Measurements from ENCODE around the gene EED. TPM values are rescaled to one million over a fixed set of nuclear protein-coding genes. Genes with fewer than 3 reads are reported as not detected.
A peak's percentile ranks its signal among the peaks of the same experiment; 100 is the strongest.
"Not testable (repeated sequence)": the region's sequence is repeated elsewhere in the genome, so short reads cannot be mapped to it uniquely, and the experiment has no call there.

Gene EED
- total RNA-seq, 1 experiment from 2014 or later: 27.3 TPM

GRCh38 chr11:86302092-86302793, 57.7 kb downstream of the EED start, which contains the start of gene HIKESHI (continued):
- no peak for TF ChIP-seq TP53 (CRISPR knock-in tag; IDR thresholded peaks at IDR 0.05)

- H3K27me3 Mint-ChIP-seq (ENCODE audit: low read depth): peaks cover 3% of the 10 kb centered on the region
- DNase-seq (ENCODE audit: low spot score) (no peak), ATAC-seq (no peak)
- H3K27ac Mint-ChIP-seq: peak overlapping the region; percentile 45; the same call in 1 of the 2 replicates
- peaks cover 9% of the 10 kb centered on the region for H3K4me1 Mint-ChIP-seq
- peaks cover 11% of the 10 kb centered on the region for H3K36me3 Mint-ChIP-seq
- peak overlapping the region; percentile 100 for H3K4me3 Mint-ChIP-seq
- TF ChIP-seq RELA (CRISPR knock-in tag; IDR thresholded peaks at IDR 0.05; ENCODE audit: borderline replicate concordance) (no peak), FOXK1 (CRISPR knock-in tag; IDR thresholded peaks at IDR 0.05) (no peak), ZNF263 (CRISPR knock-in tag; IDR thresholded peaks at IDR 0.05; ENCODE audit: low read depth) (no peak), GRHL2 (CRISPR knock-in tag; IDR thresholded peaks at IDR 0.05; ENCODE audit: insufficient replicate concordance, severe bottlenecking) (no peak), PRRX2 (CRISPR knock-in tag; IDR thresholded peaks at IDR 0.05) (no peak)
- no peaks in the 10 kb centered on the region for H3K9me3 Mint-ChIP-seq
- CTCF ChIA-PET: interaction anchor here (0.9 kb wide), 1 partner anchor 116 kb away, joined by 4 read pairs; no protein-coding TSS in a partner anchor
- POLR2A ChIA-PET: no interaction called here
Observed at GRCh38 chr11:86303257-86303656, 58.7 kb downstream of the EED start.

- DNase-seq (ENCODE audit: low spot score); H3K4me1 Mint-ChIP-seq; CTCF ChIA-PET; H3K9me3 Mint-ChIP-seq; H3K27me3 Mint-ChIP-seq (ENCODE audit: low read depth); ATAC-seq; POLR2A ChIA-PET; H3K27ac Mint-ChIP-seq; H3K4me3 Mint-ChIP-seq: not testable (repeated sequence)
- peaks cover 21% of the 10 kb centered on the region for H3K36me3 Mint-ChIP-seq
Observed at GRCh38 chr11:86308710-86309109, 64.2 kb downstream of the EED start.

GRCh38 chr11:86313793-86314192, 69.2 kb downstream of the EED start:
- Mint-ChIP-seq H3K27me3 (ENCODE audit: low read depth) (no peaks in the 10 kb centered on the region), H3K4me3 (no peak overlapping the region), H3K4me1 (peaks cover 11% of the 10 kb centered on the region), H3K27ac (no peak overlapping the region), H3K9me3 (no peaks in the 10 kb centered on the region), H3K36me3 (peaks cover 29% of the 10 kb centered on the region)
- ChIA-PET CTCF (interaction anchor here (1.1 kb wide), 1 partner anchor 459 kb away, joined by 3 read pairs; the partner anchor contains the start of gene CCDC83), POLR2A (no interaction called here)
- ATAC-seq: no peak
- no peak for DNase-seq (ENCODE audit: low spot score)
- TF ChIP-seq MAX (CRISPR knock-in tag; IDR thresholded peaks at IDR 0.05) (no peak), ATF2 (CRISPR knock-in tag; IDR thresholded peaks at IDR 0.05; ENCODE audit: borderline replicate concordance, low read depth) (no peak), AFF4 (CRISPR knock-in tag; IDR thresholded peaks at IDR 0.05; ENCODE audit: borderline replicate concordance) (no peak), ERG (CRISPR knock-in tag; IDR thresholded peaks at IDR 0.05) (no peak), ZNF512 (CRISPR knock-in tag; IDR thresholded peaks at IDR 0.05; ENCODE audit: borderline replicate concordance) (no peak), ATF3 (CRISPR knock-in tag; conservative IDR thresholded peaks at IDR 0.05) (no peak), ZNF425 (CRISPR knock-in tag; conservative IDR thresholded peaks at IDR 0.05) (no peak), ZNF138 (CRISPR knock-in tag; conservative IDR thresholded peaks at IDR 0.05) (no peak), HMGXB4 (CRISPR knock-in tag; IDR thresholded peaks at IDR 0.05) (no peak)
